Lower leg skin (tissue), 3 donors: Measurements from ENCODE around the gene PDSS2.

Experiments used
- CTCF ChIP-seq, 3 donors: fragments of 450-650 bp; IDR thresholded peaks; one replicate each; pipeline ENCODE4 v1.5.1; 2016; ENCODE audit warnings: antibody characterized with exemption in 3 of 3, mild to moderate bottlenecking in 3 of 3, moderate library complexity in 2 of 3
- POLR2A ChIP-seq, 2 donors: fragments of 450-650 bp; IDR thresholded peaks; one replicate each; pipeline ENCODE4 v1.6.1; 2016 to 2017; ENCODE audit warnings: antibody characterized with exemption in 2 of 2, mild to moderate bottlenecking in 1 of 2, moderate library complexity in 1 of 2

DNA sequence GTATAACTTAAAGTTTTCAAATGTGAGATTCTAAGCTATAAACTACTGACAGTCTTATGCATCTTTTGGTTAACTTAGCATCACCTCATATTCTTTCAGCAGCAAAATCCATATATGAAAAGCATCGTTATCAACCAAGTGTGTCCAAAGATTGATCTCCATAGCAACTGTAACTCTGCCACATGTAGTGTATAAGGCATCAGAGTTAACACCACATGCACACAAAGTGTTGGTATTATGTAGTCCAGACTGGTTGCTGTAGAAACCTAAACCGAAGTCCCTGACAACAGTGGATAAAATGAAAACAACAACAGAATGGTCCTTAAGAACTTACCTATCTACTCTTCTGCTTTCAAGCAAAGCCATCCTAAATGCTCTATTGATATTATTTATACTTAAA, 39.6 kb downstream of the PDSS2 start:
- TF ChIP-seq CTCF (IDR thresholded peaks at IDR 0.05), result no peak
- TF ChIP-seq POLR2A (IDR thresholded peaks at IDR 0.05), result no peak
